CD4-positive, alpha-beta T cell treated with Interleukin-4 for 1 hour (primary cell): ENCODE measurements around the gene CLBA1.

Experiments
- DNase-seq, 2 donors: peaks; one replicate each; pipeline ENCODE4 v3.0.0-alpha.2; 2020 to 2022

CLBA1 gene

GRCh38 chr14:104968541-104969401 is 16.8 kb upstream of the CLBA1 start:
- no peak for DNase-seq

GRCh38 chr14:104969741-104970230 is 15.8 kb upstream of the CLBA1 start:
- DNase-seq: no peak

DNA sequence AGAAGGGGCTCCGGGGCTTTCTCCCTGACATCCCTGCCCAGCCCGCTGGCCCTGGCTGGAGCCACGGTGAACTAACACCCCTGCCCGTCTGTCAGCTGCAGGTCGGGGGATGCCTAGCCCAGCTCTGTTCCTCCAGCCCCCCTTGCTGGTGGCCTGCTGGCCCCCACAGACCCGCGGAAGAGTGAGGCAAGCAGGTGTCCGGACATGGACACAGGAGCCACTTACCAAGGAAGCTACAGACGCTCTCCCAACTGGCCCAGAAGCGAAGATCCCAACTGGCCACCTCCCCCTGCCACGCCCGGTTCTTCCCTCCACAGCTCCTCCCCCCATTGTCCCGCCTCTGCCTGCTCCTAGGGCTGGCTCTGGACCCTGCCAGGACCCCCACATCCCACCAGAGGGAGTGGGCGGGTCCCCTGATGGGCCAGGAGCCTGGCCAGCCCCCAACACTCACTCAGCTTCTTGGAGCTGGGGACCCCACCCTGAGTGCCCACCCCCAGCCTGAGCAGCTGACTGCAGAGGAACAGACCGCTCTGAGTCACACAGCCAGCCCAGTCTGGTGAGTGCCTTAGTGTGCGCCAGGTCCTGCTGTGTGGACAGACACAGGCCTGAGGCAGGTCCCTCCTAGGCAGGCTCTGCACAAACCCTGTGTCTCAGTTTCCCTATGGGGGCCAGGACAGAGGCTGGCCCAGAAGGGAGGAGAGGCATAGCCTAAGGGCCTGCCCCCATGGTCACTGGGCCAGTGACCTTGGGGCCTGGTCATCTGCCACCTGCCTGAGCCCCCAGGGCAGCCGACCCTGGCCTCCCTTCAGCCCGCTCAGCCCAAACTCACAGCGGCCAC is 15.1 kb upstream of the CLBA1 start:
- DNase-seq: no peak

GRCh38 chr14:104971447-104972240 is 13.9 kb upstream of the CLBA1 start:
- no peak for DNase-seq

DNA sequence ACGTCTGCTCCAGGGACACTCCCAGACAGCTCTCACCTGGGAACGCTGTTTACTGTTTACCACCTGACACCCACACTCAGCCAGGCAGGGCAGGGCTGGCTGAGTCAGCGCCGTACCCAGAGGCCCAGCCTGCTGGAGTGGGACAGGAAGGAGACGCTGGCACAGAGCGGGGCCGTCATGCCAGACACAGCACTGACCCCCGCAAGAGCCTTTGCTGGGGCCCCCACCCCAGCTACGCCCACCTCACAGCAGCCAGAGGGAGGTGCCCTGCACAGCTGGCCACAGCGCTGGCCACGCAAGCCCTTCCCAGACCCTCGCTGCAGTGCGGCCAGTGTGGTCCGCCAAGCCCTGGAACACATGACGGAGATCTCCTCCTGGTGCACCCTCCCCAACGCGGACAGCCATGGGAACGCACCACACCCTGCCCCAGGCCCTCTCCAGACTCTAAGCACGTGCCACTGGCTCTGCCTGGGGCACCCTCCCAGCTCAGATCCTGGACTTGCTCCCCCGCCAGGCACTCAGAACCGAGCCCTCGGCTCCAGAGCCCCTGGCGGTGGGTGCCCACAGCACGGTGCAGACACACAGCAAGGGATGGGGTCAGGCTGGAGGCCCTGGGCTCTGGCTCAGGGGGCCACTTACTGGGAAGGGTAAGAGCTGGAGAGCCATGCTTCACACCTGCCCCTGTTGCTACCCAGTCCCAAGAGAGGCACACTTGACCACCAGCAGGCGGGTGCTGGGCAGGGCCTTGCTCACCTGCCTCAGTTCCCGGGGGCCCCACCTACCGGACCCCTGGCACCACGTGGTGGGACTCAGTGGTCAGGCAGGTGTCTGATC is 13.1 kb upstream of the CLBA1 start:
- no peak for DNase-seq

DNA sequence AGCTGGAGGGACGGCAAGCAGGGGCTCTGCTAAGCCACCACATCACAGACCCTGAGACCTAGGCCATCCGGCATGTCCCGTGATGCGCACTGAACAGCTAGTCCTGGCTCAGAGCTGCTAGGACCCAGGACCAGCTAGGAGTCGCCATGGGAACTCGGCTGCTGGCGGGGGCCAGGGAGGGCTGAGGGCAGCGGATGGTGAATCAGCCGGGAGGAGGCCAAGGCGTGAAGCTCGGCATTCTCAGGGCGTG is 12.5 kb upstream of the CLBA1 start:
- no peak for DNase-seq

DNA sequence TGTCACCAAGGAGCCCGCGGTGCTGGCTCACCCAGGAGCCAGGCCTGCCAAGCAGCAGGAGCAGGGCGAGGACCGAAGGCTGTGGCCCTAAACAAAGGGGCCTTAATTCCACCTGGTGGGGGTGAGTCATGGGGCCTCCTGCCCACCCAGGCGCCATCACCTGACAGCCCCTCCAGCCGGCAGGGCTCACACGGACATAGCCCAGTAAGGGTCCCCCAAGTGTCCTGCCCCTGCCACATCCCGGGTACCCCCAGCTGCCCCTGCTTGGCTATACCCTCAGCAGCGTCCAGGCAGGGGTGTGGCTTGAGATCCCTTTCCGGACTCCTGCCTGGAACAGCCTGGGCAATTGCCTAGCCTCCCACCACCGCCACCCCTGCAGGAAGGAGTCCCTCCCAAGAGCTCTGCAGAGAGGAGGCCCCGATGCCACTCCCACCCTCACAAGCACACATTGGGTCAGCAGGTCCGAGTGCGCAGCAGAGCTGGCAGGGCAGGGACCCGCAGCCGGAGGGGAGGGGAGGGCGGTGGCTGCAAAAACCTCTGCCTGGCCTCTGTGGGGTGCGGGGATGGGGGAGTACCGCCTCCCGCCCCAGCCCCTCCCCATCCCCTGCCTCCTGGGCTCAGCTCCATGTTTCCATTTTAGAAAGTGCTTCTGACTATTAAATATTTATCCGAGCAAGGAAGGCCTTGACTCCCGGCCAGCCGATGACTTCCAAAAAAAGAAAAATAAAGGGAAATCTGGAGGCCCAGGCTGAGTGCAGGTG is 12.0 kb upstream of the CLBA1 start:
- no peak for DNase-seq

- no peak for DNase-seq
Measured at GRCh38 chr14:104974146-104974541, 11.4 kb upstream of the CLBA1 start.

- no peak for DNase-seq
Measured at GRCh38 chr14:104974665-104975390, 10.8 kb upstream of the CLBA1 start.

- peak; percentile 24 to 33 for DNase-seq
Measured at GRCh38 chr14:104975481-104976197, 9.9 kb upstream of the CLBA1 start.

DNA sequence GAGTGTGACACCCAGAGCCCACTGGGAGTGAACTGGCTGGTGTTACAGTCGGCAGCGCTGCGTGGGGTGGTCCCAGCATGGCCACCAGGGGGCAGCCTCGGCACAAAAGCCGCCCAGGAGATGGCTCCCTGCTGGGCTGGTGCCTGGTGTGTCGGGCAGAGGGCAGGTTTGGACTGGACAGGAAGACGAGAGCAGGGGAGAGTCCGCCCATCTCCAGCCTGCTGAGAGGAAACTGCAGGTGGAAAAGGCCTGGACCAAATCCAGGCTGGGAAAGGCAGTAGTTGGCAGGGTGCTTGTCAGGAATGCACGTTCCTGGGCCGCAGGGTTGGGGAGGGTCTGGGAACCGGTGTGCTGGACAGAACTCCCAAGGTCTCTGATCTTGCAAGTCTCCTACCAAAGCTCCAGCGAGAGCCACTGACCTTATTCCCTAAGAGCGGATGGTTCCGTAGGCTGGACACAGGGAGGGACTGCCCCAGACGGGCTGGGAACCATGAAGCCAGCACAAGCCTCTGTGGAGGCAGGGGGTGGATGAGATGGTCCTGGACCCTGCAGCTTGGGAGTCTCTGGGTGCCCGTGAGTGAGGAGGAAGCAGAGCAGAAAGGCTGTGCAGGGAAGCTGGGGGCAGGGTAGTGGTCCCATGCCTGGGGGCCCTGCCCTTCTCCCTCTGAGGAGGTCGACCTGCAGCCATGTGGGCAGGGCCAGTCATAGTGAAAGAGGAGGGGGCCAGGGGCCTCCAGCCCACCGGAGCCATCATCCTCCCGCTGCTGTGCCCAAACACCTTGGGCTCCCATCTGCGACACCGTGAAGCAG is 9.2 kb upstream of the CLBA1 start:
- DNase-seq: peak; percentile 86 to 87

GRCh38 chr14:104977008-104977680 is 8.4 kb upstream of the CLBA1 start:
- no peak for DNase-seq

- DNase-seq: peak; percentile 46 to 54
Measured at GRCh38 chr14:104977681-104978653, 7.6 kb upstream of the CLBA1 start, which contains the start of gene AHNAK2. Gene AHNAK2, minus strand, starts transcription at chr14:104978374. Its CDS starts 137 bp downstream, at chr14:104978237.

DNA sequence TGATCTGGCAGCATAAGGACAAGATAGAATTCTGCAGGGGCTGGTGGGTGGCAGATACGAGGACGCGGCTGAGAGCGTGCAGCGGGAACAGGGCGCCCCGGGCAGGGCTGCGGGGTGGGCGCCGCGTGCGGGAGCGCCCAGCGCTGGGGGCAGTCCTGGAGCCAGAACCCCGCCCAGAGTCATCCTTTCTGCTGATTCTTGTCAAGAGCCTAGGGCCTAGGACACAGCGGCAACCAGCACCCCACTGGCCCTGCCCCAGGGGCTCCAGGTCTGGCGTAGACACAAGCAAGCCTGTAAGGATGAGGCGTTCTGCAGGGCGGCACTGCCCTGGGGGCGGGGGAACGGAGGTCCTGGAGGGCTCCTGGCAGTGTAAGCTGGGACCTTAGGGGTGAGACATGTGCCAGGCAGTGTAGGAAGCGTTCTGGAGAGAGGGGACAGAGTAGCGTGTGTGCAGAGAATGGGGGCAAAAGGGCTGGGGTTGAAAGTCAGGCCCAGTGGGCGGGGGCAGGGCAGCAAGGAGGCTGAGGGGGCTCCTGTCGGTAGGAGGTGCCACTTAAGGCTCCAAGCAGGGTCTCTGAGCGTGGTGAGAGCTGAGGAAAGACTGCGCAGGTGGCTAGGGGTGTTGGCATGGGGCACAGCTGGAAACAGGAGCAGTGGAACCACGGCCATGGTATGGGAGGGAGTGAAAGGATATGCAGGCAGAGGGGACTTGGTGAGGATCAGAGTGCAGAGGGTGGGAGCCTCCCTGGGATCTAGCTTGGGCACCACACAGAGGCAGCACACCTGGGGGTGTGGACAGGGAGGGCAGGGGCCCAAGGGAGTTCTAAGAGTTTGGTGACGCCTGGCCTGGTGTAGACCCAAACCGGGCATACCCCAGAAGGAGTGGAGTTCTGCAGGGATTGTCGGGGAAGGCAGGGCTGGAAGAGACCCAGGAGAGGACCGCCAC is 6.6 kb upstream of the CLBA1 start:
- DNase-seq: no peak

GRCh38 chr14:104979758-104980610 is 5.6 kb upstream of the CLBA1 start:
- no peak for DNase-seq
